ENCODE data around the gene ERBB3.

DNA sequence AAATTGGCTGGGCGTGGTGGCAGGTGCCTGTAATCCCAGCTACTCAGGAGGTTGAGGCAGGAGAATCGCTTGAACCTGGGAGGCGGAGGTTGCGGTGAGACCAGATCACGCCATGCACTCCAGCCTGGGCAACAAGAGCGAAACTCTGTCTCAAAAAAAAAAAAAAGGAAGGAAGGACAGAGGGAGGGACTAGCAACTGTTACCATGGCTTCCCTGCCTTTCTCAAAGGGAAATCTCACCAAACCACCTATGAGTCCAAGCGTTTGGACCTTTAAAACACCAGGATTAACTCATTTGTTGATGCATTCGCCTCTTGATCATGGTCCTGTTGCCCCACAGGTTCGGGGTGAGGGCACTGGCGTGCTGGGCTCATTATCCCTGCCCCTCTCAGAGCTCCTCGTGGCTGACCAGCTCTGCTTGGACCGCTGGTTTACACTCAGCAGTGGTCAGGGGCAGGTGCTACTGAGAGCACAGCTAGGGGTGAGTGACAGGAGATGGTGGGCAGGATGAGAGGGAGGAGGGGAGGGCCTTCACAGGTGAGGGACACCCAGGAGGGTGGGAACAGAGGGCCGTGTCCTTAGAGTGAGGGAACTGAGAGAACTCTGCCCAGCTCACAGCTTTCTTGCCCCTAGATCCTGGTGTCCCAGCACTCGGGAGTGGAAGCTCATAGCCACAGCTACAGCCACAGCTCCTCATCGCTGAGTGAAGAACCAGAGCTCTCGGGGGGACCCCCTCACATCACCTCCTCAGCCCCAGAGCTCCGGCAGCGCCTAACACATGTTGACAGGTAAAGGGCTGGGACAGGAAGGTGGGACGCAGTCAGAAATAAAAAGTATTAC is 62.2 kb downstream of the ERBB3 start:
- TF ChIP-seq, protein P1, sequence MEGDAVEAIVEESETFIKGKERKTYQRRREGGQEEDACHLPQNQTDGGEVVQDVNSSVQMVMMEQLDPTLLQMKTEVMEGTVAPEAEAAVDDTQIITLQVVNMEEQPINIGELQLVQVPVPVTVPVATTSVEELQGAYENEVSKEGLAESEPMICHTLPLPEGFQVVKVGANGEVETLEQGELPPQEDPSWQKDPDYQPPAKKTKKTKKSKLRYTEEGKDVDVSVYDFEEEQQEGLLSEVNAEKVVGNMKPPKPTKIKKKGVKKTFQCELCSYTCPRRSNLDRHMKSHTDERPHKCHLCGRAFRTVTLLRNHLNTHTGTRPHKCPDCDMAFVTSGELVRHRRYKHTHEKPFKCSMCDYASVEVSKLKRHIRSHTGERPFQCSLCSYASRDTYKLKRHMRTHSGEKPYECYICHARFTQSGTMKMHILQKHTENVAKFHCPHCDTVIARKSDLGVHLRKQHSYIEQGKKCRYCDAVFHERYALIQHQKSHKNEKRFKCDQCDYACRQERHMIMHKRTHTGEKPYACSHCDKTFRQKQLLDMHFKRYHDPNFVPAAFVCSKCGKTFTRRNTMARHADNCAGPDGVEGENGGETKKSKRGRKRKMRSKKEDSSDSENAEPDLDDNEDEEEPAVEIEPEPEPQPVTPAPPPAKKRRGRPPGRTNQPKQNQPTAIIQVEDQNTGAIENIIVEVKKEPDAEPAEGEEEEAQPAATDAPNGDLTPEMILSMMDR (IDR thresholded peaks at IDR 0.05) = no peak
- no peak for TF ChIP-seq EP300 (IDR thresholded peaks at IDR 0.05)

Measured in stomach (tissue), 4 donors.